Hindlimb muscle (tissue), 1 donor: ENCODE data around the gene NUP62. TPM values are rescaled to one million over a fixed set of nuclear protein-coding genes. Genes with fewer than 3 reads are reported as not detected.

Experiments
- DNase-seq: peaks from one replicate; pipeline ENCODE4 v3.0.0-alpha.2; 2013
- polyA plus RNA-seq: library from polyadenylated mRNA; unstranded; fragments of 120-200 nt; gene quantifications from one replicate; pipeline ENCODE4 v1.2.1, GENCODE V29; 2013; ENCODE audit not compliant: insufficient read length

Gene NUP62
- polyA plus RNA-seq, 1 donor, result 64.1 TPM

DNA sequence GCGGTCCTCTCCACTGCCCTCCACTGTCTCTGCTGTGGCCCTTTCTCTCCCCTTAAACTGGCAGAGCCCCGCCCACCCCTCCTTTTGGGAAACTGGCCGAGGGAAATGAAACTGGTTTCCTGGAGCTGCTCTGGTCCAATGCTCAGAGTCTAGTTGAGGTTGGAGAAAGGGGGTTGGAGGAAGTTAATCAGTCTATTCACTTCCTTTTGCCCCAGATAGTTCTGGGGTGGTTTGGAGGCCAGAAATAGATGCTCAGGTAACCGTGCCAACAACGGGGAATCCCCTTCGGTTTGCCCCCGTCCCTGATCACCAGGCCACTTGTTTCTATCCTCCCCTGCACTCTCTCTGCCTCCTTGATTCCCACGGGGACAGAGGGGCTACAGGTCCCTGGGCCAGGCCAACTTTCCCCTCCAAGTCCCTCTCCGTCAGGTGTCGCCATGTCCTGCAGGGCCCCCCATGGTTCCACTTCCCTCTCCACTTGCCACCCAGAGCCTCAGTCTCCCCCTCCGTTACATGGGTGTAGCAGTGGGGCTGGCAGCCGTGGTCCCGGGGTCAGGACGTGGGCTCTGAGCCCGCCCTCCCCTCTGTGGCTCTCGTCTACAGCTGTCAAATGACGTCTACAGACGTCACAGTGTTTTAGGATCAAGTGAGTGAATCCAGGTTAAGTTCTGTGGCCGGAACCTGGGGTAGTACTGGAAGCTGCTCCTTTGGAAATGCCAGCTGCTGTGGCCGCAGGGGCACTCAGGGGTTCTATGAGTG lies 32.3 kb downstream of the NUP62 start, which contains the start of gene IL4I1:
Gene IL4I1, minus strand, starts transcription at position 25 of the 759 bp plus-strand sequence. CDS start 727 bp downstream, outside the sequence.
- no peak for DNase-seq

DNA sequence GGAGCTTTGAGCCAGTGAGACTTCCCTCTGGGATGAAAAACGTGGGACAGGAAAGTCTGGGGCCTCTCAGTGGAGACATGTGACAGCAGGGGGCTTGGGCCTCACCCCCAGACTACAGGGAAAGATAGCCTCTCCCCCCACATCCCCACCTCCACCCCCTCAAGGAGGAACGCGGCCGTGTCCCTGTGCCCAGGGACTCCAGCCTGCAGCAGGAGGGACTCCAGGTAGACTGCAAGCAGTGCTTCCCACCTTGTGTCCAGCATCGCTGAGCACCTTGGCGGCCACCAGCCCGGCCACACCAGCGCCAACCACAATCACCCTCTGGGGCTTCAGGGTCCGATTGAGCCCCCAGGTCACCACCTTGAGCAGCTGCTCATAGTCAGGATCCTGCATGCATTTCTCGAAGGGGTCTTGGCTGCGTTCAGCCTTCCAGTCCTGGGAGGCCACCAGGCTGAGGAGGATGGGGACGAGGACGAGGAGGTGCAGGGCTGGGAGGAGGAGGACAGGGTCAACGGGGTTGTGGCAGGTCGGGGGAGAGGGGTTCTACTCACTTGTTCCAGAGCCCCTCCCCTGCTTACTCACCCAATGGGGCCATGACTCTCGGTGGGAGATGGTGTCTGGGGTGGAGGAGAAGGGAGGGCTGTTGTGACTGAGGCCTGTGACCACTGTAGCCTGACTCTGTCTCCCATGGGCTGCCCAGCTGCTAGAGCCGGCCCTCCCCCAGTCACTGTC lies 33.6 kb downstream of the NUP62 start:
- DNase-seq, result no peak

DNA sequence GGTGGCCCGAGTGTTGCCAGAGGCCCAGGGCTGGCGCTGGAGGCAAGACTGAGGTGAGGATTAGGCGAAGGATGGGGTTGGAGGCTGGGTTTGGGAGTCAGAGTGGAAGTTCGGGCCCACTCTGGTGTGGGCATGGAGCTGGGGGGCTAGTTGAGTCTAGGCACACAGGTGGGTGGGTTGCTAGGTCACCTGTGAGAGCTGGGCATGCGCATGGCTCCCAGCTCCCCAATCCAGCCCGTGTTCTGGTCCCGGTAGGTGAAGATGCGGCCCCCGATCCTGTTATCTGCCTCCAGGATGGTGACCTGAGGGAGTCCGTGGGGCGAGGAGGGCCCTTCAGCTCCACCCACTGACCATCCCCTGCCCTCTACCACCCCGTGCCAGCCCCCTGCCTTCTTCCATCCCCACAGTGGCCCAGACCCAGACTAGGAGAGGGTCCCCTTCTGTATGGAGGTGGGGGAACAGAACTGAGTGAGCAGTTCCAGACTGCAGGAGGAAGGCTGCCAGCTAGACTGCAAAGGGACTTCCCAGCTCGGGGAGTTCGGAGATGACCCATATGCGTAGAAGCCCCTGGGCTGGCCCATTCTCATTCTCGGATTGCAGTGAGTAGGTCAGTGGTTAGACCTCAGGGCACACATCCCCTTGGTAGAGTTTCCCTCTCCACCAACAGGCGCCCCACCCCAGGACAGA lies 34.3 kb downstream of the NUP62 start:
- DNase-seq, result no peak

DNA sequence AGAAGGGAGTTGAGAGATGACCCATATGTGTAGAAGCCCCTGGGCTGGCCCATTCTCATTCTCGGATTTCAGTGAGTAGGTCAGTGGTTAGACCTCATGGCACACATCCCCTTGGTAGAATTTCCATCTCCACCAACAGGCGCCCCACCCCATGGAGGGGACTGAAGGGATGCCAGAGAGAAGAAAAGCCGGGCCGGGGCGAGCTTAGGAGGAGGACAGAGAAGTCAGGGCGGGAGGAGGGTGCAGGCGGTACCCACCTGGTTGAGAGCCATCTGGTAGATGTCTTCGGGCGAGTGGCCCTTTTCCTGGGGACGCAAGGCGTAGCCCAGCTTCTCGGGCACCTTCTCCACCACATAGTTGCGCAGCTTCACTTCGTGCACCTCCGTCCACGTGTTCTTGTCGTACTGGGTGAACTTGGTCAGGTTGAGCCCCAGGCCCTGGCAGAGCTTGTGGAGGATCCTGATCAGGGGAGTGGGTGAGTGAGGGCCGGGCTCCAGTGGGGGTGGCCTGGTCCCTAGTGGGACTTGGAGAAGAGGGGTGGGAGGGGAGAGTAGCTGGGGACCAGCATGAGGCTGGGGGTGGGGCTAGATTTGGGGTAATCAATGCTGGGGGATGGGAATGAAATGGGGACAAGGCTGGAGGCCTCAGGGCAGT lies 35.2 kb downstream of the NUP62 start:
- DNase-seq, result no peak

DNA sequence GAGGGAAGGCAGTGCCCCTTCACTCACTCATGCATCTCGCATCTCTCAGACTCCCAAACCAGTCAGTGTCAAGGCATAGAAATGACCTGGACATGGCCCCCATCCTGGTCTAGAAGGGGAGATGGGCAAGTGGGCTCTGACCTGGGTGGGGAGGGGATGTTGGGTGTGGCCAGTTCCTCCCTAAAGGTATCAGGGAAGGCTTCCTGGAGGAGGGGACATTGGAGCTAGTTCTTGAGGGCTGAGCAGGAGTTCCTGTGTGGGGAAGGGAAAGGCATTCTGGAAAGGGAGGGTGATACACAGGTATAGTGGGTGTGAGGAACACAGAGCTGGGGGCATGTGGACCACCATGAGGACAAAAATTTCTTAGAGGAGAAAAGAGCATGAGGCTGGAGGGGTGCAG lies 36.6 kb downstream of the NUP62 start:
- DNase-seq, result no peak

DNA sequence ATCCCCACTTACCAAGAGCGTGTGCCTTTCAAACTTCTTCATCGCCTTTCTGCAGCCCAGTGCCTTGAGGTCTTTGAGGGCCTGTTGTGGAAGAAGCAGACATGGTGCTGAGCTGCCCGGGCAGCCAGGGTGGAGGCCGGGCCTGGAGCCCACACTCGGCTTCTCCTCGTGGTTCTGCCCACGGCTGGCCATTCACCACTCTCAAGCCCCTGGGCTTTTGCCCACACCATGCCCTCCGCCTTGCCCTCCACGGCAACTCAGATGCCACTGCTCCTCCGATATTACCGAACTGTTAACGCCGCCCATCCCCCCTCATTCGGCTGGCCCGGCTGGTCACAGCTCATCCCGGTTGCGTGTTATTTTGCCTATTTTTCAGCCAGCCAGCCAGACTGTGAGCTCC lies 37.9 kb downstream of the NUP62 start:
- DNase-seq, result no peak

DNA sequence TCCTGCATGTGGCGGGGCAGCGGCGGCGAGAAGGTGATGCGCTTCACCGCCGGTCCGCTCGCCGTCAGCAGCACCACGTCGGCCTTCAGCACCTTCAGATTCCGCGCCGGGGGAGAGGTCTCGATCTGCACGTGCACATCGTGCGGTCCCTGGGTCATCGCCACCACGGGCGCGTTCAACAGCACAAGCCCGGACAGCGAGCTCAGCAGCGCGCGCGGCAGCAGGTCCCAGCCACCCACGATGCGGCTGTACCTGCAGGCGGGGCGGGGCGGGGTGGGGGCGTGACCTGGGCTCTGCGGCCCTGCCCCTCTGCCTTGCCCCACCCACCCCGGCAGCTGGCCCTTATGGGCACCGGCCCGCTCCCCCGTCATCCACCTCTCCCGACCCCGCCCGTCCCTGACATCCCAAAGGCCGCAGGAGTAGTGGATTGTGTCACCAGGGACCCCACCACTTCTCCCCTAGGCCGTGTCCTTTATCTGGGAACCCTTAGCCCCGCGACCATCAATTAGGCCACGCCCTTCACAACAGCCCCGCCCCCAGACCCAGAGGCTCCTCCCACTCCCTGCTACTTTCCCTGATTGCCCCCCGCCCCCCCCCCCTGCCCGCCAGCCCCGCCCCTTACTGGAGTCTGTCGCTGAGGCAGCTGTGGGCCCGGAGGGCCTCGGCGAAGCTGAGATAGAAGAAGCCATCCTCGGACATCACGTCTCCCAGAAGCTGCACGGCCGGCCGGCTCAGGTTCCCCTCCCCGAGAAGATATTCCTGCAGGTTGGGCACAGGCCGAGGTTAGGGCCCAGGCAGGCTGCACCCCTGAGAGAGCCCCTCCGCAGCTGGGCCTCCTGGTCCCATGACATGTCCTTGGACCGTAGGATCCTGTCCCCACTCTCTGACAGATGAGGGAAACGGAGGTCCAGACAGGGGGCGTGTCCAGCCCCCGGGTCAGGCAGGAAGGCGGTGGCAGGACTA lies 38.7 kb downstream of the NUP62 start:
- no peak for DNase-seq

DNA sequence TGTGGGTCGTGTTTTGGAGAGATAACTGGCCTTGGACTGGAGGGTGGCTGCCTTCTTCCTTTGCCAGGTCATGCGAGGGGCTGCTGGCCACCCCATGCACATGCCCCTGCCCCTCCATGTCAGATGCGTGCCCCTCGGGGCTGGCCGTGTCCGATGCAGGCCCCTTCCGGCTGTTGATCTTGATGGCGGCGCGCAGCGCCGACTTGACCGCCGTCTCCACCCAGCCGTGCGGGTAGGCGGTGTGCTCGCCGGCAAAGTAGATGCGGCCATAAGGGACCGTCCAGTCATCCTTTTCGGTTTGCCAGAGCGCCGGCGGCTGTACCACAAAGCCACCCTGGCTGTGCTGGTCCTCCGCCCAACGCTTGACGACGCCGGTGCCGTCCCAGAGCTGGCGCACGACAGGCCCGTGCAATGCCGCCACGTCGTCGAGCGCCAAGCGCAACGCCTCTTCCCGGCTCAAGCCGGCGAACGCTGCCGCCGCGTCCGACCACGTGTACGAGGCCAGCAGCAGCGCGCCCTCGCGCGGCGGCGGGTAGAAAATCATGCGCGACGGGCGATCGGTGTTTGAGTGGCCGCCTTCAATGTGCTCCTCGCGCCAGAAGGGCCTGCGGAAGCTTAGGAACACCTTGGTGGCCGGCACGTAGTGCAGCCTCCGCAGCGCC lies 39.5 kb downstream of the NUP62 start:
- peak; percentile 83 for DNase-seq

DNA sequence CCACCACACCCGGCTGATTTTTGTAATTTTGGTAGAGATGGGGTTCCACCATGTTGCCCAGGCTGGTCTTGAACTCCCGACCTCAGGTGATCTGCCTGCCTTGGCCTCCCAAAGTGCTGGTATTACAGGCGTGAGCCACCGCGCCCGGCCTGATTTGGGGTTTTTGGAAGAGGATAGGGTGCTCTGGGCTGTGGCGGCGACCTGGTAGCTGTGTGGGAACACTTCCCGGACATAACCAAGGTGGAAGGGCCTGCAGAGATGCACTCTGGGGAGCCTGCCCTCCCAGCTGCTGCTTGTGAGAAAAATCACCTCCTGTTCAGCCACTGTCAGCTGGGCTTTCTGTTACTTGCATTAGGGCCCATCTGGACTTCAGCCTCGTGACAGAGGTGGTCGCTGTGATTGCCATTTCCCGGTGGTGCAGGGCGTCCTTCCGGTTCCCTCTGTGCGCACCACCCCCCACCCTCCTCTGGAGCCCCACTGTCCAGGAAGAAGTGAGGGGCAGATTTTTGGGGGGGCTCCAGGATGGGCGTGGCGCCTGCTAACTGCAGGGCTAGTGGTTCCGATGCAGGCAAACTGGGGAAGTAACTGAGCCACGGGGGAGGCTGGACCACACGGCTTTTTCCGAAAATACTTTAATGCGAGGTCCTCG lies 40.1 kb downstream of the NUP62 start:
- DNase-seq, result no peak

DNA sequence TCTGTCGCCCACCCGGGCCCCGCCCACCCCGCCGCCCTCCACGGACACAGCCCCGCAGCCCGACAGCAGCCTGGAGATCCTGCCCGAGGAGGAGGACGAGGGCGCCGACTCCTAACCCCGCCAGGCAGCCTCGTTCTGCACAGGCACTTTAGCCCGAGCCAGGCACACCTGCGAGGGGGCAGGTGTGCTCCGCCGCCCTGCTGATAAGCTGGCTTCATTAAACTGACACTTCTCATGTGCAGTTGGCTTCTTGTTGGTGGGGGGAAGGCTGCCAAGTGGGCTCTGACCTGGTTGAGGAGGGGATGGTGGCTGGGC lies 40.8 kb downstream of the NUP62 start:
- DNase-seq, result no peak

DNA sequence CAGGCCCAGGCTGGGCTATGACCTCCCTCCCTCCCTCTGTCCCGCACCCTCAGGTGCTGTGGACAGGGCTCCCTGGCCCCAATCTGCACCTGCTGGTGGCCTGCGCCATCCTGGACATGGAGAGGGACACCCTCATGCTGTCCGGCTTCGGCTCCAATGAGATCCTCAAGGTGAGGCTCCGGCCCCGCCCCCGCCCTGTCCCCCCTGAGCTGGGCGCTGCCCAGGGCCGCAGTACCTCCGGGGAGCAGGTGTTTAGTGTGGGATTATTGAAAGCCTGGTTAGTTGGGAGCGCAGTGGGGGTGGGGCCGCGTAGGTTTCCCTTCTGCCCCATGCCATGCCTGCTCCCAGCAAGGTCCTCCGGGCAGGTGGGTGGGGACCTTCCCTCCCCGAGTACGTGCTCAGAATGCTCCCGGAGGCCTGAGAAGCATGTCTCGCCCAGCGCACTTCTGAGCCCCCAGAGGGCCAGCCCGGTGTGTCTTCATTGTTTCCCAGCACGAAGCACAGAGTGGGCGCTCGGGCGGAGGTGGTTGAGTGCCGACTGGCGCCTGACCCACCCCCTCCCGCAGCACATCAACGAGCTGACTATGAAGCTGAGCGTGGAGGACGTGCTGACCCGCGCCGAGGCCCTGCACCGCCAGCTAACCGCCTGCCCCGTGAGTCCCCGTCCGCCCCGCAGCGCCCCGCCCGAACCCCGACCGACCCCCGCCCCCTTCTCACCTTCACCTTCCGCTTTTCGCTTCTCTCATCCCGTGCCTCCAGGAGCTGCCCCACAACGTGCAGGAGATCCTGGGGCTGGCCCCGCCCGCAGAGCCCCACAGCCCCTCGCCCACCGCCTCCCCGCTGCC lies 41.4 kb downstream of the NUP62 start:
- DNase-seq, result no peak

DNA sequence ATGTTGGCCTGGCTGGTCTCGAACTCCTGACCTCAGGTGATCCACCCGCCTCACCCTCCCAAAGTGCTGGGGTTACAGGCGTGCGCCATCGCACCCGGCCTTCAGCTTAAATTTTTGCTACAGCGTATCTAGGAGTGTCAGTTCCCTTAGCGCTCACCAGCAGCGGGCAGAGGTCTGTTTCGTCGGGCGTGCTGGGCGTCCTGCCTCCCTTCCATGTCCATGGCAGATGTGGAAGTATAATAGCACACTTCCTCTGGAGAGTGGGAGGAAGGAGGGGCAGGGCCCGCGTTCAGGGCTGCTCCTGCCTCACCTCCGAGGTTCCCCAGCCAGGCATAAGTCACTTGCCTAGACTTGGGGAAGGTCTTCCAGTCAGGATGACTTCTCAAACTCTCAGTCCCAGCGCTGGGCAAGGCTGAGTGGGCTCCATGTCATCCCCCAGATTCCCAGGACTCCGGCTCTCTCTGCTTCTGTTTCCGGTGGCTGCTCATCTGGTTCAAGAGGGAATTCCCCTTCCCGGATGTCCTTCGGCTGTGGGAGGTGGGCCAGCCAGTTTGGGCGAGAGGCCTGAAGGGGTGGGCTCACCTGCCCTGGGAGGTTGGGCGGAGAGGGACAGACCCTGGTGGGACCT lies 42.2 kb downstream of the NUP62 start:
- no peak for DNase-seq

DNA sequence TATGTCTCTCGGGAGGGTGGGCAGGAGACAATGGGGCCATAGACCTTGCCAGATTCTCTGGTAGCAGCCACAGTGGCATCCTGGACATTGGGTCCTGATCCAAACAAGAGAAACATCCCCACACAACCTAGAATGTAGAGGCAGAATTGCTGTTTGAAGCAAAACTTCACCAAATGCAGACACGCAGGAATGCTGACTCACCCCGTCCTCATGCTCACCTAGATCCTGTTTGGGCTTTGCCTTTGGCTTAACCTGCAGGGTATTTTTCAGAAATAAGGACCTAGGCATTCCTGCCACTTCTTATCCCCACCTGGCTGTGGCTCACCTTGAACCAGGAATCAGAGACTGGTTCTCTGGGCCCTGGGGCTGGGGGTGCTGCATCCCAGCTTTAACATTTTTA lies 44.5 kb downstream of the NUP62 start:
- DNase-seq, result no peak

DNA sequence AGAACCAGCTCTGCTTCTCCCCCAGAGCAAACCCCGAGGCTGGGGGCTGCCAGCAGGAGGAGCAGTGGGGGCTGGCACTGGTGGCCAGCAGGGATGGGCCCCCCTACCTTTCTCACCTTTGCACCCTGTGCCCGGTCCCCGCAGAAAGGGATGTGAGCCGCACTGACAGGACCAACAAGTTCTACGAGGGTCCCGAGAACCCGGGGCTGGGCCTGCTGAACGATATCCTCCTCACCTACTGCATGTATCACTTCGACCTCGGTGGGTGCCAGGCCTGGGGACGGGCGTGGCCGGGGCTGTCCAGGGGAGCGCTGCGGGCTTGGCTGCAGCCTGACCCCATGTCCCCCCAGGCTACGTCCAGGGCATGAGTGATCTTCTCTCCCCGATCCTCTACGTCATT lies 45.2 kb downstream of the NUP62 start:
- DNase-seq, result no peak

DNA sequence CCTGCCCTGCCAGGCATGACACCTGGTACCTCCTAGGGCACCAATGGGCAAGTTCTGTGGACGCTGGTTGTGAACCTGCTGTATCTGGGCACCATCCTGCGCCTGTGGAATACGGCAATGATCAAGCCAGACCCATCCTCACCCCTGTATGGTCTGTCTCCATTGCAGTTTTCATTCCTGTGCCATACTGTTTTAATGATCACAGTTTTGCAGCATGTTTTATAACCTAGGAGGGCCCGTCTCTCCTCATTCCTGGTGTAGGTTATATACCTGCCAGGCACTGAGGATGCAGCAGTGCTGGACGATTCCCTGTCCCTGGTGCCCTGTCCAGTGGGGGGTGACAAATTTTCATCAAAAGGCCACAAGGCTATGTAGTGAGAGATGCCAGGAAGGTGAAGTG lies 46.2 kb downstream of the NUP62 start:
- no peak for DNase-seq

DNA sequence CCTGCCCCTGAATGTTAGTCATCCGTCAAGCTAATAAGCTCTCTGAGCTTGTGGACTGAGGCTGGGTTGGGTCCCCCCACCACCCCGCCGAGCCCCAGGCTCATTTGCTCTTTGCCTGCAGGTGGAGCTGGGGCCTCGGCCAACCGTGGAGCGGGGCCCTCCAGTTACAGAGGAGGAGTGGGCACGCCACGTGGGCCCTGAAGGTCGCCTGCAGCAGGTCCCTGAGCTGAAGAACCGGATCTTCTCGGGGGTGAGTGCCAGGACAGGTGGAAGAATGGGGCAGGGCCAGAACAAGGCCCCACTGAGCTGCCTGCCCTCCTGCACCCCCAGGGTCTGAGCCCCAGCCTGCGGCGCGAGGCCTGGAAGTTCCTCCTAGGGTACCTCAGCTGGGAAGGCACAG lies 46.7 kb downstream of the NUP62 start:
- DNase-seq, result no peak

DNA sequence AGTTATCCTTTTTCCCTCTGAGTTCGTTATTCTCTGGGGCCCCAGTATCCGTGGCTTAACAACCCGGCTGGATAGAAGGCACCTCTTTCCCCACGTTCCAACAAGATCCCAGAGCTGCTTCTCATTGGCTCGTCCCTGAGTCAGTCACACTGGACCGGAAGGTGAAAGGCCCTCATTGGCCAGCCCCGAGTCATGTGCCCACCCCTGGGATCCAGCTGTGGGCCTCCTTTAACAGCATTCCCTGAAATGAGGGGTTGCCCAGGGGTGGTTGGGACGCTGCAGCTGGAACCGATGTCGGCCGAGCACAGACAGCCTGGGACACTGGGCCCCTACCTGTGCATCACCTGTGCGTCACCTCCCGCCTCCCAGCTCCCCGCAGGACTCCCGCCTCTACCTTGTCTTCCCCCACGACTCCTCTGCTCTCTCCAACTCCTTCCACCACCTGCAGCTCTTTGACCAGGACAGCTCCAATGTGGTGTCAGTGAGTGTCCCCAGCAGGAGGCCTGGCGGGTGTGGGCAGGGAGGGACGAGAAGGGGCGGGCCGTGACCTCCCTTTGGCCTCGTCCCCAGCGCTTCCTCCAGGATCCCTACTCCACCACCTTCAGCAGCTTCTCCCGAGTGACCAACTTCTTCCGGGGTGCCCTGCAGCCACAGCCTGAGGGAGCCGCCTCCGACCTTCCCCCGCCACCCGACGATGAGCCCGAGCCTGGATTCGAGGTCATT lies 47.5 kb downstream of the NUP62 start:
- DNase-seq, result no peak

DNA sequence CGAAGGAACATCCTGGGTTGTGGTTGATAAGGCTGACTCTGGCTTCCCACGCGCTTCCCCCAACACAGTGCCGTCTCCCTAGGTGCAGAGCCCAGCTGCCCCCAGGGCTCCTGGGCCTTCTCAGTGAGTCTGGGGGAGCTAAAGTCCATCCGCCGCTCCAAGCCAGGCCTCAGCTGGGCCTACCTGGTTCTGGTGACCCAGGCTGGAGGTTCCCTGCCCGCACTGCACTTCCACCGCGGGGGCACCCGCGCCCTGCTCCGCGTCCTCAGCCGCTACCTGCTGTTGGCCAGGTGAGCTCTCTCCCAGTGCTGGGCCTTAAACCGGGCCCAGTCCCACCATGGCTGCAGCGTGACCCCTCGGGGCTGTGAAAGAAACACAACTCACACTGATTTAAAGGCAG lies 48.1 kb downstream of the NUP62 start:
- DNase-seq, result no peak
